Right atrium auricular region (tissue), 2 donors: ENCODE results near the gene FAM180B. TPM values are rescaled to one million over a fixed set of nuclear protein-coding genes. Genes with fewer than 3 reads are reported as not detected.

Source experiments
- DNase-seq: peaks from one replicate; pipeline ENCODE4 v3.0.0-alpha.2; 2019; ENCODE audit warnings: low spot score
- H3K27ac ChIP-seq, 2 donors: fragments of 200-600 bp; sonication (generic); 1 replicate in 1 of 2; 2 replicates in 1 of 2; pipeline ENCODE4 v1.5.1; 2016 to 2019
- H3K27me3 ChIP-seq, 2 donors: fragments of 200-600 bp; sonication (generic); one replicate each; pipeline versions ENCODE4 v1.5.1 to v1.6.0; 2017 to 2019
- H3K36me3 ChIP-seq: fragments of 200-600 bp; sonication (generic); one replicate; pipeline ENCODE4 v1.5.1; 2016
- H3K4me1 ChIP-seq, 2 donors: fragments of 200-600 bp; sonication (generic); one replicate each; pipeline versions ENCODE4 v1.5.1 to v1.6.0; 2017 to 2019
- H3K4me3 ChIP-seq, 2 donors: fragments of 200-600 bp; sonication (generic); 1 replicate in 1 of 2; 2 replicates in 1 of 2; pipeline ENCODE4 v1.5.1; 2017 to 2019; ENCODE audit warnings: mild to moderate bottlenecking in 1 of 2, moderate library complexity in 1 of 2
- H3K9me3 ChIP-seq, 2 donors: fragments of 200-600 bp; sonication (generic); one replicate each; pipeline ENCODE4 v1.5.1; 2019
- total RNA-seq, 2 donors: library from RNA; depleted of rRNA; stranded (reverse); fragments of >200 nt; gene quantifications; one replicate each; pipeline ENCODE4 v1.1.0, GENCODE V29; 2016
- TF ChIP-seq, protein P1 (sequence below), 2 donors: fragments of 200-600 bp; sonication (generic); IDR thresholded peaks; one replicate each; pipeline ENCODE4 v1.5.1; 2019; ENCODE audit warnings: antibody characterized with exemption in 2 of 2

Gene FAM180B
- total RNA-seq, 2 donors from 2014 or later: 0.89 TPM; not detected in 1

DNA sequence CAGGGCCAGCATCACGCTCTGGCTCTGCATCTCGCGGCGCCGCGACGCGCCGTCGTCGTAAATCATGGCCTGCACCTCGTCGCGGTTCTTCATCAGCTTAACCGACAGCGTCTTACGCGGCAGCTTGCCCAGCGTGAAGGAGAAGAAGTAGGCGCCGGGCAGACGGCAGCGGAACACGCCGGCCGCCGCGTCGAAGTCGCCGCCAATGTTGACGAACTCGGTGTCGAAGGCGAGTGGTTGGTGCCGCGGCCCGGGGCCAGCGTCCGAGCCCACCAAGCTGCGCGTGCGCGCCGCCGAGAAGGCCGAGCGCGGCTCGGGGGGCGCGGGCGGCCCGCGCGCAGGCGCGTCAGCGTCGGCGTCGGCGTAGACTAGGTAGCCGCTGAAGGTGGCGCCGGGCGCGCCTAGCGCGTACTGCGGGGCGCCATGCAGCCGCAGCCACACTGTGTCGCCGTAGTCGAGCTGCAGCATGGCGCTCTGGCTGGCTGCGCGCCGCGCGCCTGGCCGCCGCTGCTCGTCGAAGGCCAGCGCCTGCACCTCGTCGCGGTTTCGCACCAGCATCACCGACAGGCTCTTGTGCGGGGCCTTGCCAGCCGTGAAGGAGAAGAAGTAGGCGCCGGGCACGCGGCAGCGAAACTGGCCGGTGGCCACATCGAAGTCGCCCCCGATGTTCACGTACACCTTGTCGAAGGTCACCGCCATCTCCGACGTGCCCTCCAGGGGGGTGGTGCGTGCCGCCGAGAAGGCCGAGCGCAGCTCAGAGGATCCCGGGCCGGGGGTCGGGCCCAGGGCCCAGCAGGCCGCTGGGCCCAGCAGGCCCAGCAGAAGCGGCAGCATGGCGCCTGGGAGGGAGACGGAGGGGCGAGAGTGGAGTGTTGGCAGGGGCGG lies 3.7 kb downstream of the FAM180B start:
- no peaks in the 10 kb centered on the region for H3K9me3 ChIP-seq
- H3K36me3 ChIP-seq: no peaks in the 10 kb centered on the region
- H3K4me1 ChIP-seq: peaks cover 0 to 22% of the 10 kb centered on the region in 2 donors
- peaks cover 14 to 17% of the 10 kb centered on the region in 2 donors for H3K27me3 ChIP-seq
- H3K27ac ChIP-seq: no peak overlapping the region
- H3K4me3 ChIP-seq: peak overlapping the region; percentile 13 to 25
- no peak for DNase-seq
- TF ChIP-seq, protein P1, sequence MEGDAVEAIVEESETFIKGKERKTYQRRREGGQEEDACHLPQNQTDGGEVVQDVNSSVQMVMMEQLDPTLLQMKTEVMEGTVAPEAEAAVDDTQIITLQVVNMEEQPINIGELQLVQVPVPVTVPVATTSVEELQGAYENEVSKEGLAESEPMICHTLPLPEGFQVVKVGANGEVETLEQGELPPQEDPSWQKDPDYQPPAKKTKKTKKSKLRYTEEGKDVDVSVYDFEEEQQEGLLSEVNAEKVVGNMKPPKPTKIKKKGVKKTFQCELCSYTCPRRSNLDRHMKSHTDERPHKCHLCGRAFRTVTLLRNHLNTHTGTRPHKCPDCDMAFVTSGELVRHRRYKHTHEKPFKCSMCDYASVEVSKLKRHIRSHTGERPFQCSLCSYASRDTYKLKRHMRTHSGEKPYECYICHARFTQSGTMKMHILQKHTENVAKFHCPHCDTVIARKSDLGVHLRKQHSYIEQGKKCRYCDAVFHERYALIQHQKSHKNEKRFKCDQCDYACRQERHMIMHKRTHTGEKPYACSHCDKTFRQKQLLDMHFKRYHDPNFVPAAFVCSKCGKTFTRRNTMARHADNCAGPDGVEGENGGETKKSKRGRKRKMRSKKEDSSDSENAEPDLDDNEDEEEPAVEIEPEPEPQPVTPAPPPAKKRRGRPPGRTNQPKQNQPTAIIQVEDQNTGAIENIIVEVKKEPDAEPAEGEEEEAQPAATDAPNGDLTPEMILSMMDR (IDR thresholded peaks at IDR 0.05): no peak

DNA sequence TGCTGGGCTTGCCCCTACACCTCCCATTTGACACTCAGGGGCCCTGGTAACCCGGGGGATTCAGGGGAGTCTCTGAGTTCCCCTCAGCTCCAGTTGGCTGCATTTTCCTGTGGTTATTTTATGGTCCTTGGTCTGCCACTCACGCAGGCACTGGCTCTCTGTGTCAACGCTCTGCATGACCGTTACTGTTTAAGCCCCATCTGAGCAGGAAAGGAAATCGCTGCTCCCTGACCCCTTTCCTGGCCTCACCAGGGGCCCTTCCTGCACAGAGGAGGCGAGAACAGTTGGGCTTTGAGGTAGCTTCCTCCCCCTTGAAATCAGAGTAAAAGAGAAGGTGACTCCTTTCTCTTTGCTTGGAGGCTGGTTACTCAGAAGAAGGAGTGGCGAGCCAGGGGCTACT lies 5.3 kb downstream of the FAM180B start:
- peaks cover 0 to 18% of the 10 kb centered on the region in 2 donors for H3K4me1 ChIP-seq
- peaks cover 14 to 17% of the 10 kb centered on the region in 2 donors for H3K27me3 ChIP-seq
- no peaks in the 10 kb centered on the region for H3K9me3 ChIP-seq
- TF ChIP-seq, protein P1 (IDR thresholded peaks at IDR 0.05): no peak
- no peaks in the 10 kb centered on the region for H3K36me3 ChIP-seq
- H3K27ac ChIP-seq: no peak overlapping the region
- H3K4me3 ChIP-seq: no peak overlapping the region
- DNase-seq: no peak

DNA sequence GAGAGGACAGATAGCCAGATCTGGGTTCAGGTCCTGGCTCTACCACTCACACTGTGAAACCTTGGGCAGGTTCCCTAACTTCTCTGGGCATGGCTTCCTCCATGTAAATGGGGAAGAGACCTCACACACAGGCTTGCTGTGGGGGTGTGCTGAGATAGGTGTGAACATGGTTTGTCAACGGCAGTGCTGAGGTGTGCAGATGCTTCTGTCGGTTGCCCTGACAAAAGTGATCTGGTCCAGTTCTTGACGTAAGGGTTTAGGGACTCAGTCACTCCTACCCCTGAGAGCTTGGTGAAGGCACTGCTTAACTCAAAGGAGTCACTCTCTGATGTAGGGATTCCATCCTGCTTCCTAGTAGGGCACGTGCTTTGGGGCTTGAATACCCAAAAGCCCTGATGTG lies 5.8 kb downstream of the FAM180B start:
- Histone ChIP-seq H3K9me3 (no peaks in the 10 kb centered on the region), H3K4me3 (no peak overlapping the region), H3K27me3 (peaks cover 14 to 17% of the 10 kb centered on the region in 2 donors), H3K36me3 (no peaks in the 10 kb centered on the region), H3K27ac (no peak overlapping the region), H3K4me1 (peaks cover 0 to 18% of the 10 kb centered on the region in 2 donors)
- no peak for DNase-seq
- TF ChIP-seq, protein P1 (IDR thresholded peaks at IDR 0.05): no peak

DNA sequence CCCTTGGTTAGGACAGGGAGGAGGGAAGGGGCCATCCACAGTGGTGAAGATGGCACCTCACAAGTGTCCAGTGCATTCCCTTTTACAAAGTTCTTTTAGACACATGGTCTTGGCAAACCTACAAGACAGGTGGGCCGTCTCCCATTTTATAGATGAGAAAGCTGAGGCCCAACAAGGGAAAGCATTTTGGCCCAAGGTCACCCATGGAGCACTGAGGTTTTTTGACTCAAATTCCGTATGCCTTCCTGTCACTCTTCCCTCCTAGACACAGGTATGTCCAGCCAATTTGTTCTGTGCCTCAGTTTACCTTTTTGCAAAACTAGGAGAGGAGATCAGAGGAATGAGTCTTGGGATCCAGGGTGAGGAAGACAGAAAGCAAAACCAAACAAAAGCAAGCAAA lies 6.5 kb downstream of the FAM180B start:
- H3K9me3 ChIP-seq: no peaks in the 10 kb centered on the region
- H3K4me3 ChIP-seq: no peak overlapping the region
- H3K4me1 ChIP-seq: peaks cover 0 to 18% of the 10 kb centered on the region in 2 donors
- DNase-seq: no peak
- H3K36me3 ChIP-seq: no peaks in the 10 kb centered on the region
- no peak overlapping the region for H3K27ac ChIP-seq
- H3K27me3 ChIP-seq: peaks cover 14 to 17% of the 10 kb centered on the region in 2 donors
- TF ChIP-seq, protein P1 (IDR thresholded peaks at IDR 0.05): no peak

DNA sequence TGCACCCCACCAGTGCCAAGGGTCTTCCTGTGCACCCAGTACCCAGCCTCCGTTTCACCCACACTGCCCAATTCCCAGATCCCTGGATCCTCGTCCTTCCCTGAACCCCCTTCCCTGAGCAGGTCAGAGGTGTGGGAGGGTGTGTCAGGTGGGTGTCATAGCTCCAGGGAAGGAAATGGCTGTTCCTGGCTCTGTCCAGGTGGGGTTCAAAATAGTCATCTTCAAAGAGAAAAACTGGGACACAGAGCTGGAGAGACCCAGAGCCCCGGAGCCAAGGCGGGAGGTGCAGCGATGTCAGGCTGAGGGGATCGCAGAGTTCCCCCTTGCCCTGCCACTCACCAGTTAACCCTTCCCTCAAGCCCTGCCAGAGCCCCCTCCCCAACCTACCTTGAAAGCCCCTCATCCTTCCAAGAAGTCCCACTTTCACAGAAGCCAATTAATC lies 7.0 kb downstream of the FAM180B start:
- peaks cover 14 to 17% of the 10 kb centered on the region in 2 donors for H3K27me3 ChIP-seq
- DNase-seq: no peak
- H3K4me1 ChIP-seq: peaks cover 0 to 18% of the 10 kb centered on the region in 2 donors
- H3K9me3 ChIP-seq: no peaks in the 10 kb centered on the region
- no peaks in the 10 kb centered on the region for H3K36me3 ChIP-seq
- TF ChIP-seq, protein P1 (IDR thresholded peaks at IDR 0.05): no peak
- H3K27ac ChIP-seq: no peak overlapping the region
- H3K4me3 ChIP-seq: peak overlapping the region in 1 of 2 donors; percentile 30
